Cardiac fibroblast (primary cell): ENCODE results near the gene CRB3.

Experiments
- DNase-seq, 2 donors: peaks; one replicate each; pipeline versions ENCODE4 v3.0.0 to v3.0.0-alpha.2; 2010; ENCODE audit warnings: low read depth in 2 of 2
- H3K4me3 ChIP-seq, 2 donors: replicated peaks in 1 of 2; 1 replicate in 1 of 2; 2 replicates in 1 of 2; pipeline ENCODE4 v1.5.1; 2011; ENCODE audit warnings: low read depth in 2 of 2, low read length in 2 of 2, mild to moderate bottlenecking in 2 of 2, moderate library complexity in 1 of 2
- CTCF ChIP-seq: IDR thresholded peaks from one replicate; pipeline ENCODE4 v1.5.1; 2011; ENCODE audit warnings: low read depth, mild to moderate bottlenecking, low read length, inconsistent platforms

CRB3 gene

DNA sequence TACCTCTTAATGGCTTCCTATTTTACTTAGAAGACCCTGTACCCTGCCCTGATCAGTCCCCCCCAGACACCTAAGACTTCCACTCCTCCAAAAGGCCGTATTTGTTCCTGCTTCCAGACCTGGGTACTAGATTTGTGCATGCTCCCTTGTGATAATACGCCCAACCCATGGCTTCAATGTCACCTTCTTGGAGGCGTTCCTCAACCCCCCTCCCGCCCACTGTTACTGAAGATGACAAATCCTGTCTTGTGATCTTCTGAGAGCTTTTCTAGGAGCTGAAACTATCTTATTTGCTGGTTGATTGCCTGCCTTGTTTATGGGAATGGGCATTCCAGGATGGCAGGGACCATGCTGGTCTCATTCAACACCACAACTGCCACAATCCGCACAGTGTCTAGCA lies 13.9 kb upstream of the CRB3 start:
- no peak for DNase-seq
- no peak for TF ChIP-seq CTCF
- H3K4me3 ChIP-seq: no peak overlapping the region

DNA sequence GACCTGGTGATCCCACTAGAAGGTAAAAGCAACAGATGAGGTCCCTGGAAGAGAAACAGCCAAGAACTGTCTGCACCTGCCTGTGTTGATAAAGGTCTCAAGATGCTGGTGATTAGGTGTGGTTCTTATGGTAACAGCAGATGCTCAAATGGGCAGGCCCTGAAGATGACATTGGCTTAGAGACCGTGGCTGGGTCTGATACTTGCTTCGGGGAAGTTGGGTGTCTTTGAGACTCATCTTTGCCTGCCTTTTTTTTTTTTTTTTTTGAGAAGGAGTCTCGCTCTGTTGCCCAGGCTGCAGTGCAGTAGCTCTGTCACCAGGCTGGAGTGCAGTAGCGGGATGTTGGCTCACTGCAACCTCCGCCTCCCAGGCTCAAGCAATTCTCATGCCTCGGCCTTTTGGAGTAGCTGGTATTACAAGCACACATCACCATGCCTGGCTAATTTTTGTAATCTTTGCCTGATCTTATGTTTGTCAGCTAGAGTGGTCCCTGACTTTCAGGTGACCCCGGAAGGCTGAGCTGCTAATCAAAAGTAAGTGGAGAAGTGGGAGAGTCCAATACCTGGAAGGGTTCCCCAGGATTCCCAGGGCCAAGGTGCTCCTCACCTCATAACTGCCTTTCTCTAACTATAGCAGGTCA lies 12.4 kb upstream of the CRB3 start:
- DNase-seq: no peak
- no peak for TF ChIP-seq CTCF
- no peak overlapping the region for H3K4me3 ChIP-seq

GRCh38 chr19:6452223-6452614 lies 11.9 kb upstream of the CRB3 start:
- H3K4me3 ChIP-seq: no peak overlapping the region
- TF ChIP-seq CTCF: no peak
- DNase-seq: no peak

DNA sequence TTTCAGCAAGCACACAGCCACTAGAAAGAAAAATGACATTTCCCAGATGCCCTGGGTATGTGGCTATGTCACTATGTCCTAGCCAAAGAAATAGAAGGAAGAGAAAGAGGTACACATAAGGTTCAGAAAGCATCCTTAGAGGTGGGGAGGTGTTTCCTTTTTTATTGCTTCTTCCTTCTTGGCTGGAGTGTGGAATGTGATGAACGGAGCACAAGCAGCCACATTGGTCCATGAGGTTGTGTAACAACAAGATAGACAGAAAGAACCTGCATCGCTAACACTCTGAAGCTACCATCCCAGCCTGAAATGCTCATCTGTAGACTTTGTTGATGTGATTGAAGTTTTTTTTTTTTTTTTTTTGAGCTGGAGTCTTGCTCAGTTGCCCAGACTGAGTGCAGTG lies 11.2 kb upstream of the CRB3 start:
- DNase-seq: no peak
- no peak for TF ChIP-seq CTCF
- no peak overlapping the region for H3K4me3 ChIP-seq

DNA sequence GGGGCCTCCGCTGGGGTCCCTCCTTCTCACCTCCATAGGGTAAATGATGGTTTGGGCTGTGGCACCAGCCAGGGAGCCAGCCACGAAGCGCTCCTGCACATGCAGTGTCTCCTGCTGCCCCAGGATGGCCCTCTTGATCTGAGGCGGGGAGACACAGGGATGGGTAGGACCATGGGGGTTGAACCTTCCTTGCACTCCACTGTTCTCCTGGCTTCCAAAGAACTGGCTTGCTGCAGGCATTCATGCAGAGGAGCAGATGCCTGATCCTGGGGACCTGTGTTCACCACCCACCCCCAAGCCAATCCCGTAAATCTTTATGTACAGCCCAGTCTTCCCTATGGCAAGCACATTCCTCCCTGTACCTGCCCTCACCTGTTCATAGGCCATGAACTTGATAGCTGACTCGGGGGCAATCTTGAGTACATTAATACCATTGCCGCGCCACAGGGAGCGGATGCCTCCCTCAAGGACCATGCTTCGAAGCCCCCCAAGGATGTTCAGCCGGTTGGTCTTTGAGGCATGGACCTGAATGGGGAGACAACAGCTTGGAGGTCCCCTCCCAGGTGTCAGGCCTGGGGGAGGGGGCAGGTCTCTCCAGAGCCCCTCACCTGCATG lies 10.0 kb upstream of the CRB3 start:
- no peak overlapping the region for H3K4me3 ChIP-seq
- no peak for DNase-seq
- no peak for TF ChIP-seq CTCF

DNA sequence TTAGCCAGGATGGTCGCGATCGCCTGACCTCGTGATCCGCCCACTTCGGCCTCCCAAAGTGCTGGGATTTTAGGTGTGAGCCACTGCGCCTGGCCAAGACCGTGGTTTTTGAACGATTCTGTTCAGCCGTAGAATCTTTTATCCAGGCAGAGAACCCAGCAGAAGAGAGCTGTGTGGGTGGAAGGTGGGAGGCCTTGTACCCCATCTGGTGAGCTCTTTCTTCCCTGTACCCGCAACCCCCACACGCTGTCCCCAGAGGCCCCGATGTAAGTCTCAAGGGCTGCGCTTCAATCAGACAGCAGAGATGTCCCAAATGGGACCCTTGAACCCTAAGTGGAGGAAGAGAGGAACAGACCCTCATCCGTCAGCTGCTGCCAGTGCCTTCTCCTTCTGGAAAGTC lies 8.1 kb upstream of the CRB3 start:
- H3K4me3 ChIP-seq: no peak overlapping the region
- no peak for TF ChIP-seq CTCF
- no peak for DNase-seq
